ENCODE results near the gene RFTN1.

The RFTN1 gene

DNA sequence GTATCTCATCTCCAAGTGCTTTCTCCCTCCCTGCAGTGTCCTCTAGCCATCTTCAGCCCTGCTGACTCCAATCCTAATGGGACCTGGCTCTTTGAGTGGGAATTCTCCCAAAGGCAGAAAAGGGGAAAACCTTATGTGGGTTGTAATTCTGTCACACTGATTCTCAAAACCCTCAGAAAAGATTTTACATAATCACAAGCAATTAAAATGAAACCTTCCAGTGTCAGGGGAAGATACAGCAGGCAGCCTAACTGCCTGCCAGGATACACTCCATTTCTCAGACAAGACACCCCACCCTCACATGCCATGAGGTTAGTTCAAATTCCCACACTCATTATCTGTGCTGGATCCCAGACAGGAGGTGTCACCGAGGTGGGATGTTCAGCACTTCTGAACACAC lies 121.4 kb downstream of the RFTN1 start:
- Mint-ChIP-seq H3K27ac (no peak overlapping the region), H3K36me3 (ENCODE audit: low read depth) (peaks cover 54% of the 10 kb centered on the region), H3K27me3 (ENCODE audit: low read depth) (no peaks in the 10 kb centered on the region), H3K4me3 (no peak overlapping the region), H3K4me1 (ENCODE audit: low read depth) (peaks cover 12% of the 10 kb centered on the region), H3K9me3 (peaks cover 16% of the 10 kb centered on the region)
- DNase-seq (ENCODE audit: low spot score), result no peak

GRCh38 chr3:16390581-16390980 lies 122.9 kb downstream of the RFTN1 start:
- Mint-ChIP-seq H3K9me3 (peaks cover 16% of the 10 kb centered on the region), H3K4me3 (no peak overlapping the region), H3K4me1 (ENCODE audit: low read depth) (peaks cover 16% of the 10 kb centered on the region), H3K36me3 (ENCODE audit: low read depth) (peaks cover 43% of the 10 kb centered on the region), H3K27me3 (ENCODE audit: low read depth) (no peaks in the 10 kb centered on the region), H3K27ac (no peak overlapping the region)
- DNase-seq (ENCODE audit: low spot score), result no peak

DNA sequence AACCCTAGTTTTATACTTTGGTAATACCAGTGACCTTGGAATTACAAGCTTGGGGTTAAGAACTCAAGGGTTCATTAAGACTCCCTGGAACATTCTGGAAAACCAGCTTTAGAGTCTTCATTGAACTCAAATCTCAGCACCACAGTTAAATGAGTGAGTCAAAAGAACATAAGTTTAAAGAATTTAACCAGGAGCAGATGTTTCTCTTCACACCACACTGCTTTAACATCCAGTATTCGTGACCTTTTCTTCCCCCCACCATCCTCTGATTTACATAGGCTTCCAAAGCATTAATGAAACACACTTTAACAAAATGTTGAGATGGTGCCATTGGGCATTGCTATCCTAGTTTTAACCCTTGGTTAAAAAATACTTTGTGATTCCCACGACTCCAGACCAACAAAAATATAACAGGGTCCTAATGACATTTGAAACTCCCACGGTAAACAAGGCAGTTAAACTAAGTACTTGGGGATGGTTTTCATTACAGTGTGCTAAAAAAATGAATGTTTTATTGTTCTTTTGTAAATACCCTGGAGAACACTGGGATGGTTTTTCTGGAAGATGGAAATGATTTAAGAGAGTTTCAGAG lies 124.6 kb downstream of the RFTN1 start:
- H3K27ac Mint-ChIP-seq, result no peak overlapping the region
- peaks cover 40% of the 10 kb centered on the region for H3K36me3 Mint-ChIP-seq (ENCODE audit: low read depth)
- DNase-seq (ENCODE audit: low spot score), result no peak
- H3K4me3 Mint-ChIP-seq, result no peak overlapping the region
- H3K9me3 Mint-ChIP-seq, result peaks cover 10% of the 10 kb centered on the region
- peaks cover 16% of the 10 kb centered on the region for H3K4me1 Mint-ChIP-seq (ENCODE audit: low read depth)
- no peaks in the 10 kb centered on the region for H3K27me3 Mint-ChIP-seq (ENCODE audit: low read depth)

GRCh38 chr3:16386561-16386960 lies 126.9 kb downstream of the RFTN1 start:
- no peaks in the 10 kb centered on the region for H3K27me3 Mint-ChIP-seq (ENCODE audit: low read depth)
- peaks cover 41% of the 10 kb centered on the region for H3K36me3 Mint-ChIP-seq (ENCODE audit: low read depth)
- peaks cover 25% of the 10 kb centered on the region for H3K4me1 Mint-ChIP-seq (ENCODE audit: low read depth)
- peaks cover 4% of the 10 kb centered on the region for H3K9me3 Mint-ChIP-seq
- no peak overlapping the region for H3K4me3 Mint-ChIP-seq
- no peak for DNase-seq (ENCODE audit: low spot score)
- H3K27ac Mint-ChIP-seq, result peak overlapping the region; percentile 37

DNA sequence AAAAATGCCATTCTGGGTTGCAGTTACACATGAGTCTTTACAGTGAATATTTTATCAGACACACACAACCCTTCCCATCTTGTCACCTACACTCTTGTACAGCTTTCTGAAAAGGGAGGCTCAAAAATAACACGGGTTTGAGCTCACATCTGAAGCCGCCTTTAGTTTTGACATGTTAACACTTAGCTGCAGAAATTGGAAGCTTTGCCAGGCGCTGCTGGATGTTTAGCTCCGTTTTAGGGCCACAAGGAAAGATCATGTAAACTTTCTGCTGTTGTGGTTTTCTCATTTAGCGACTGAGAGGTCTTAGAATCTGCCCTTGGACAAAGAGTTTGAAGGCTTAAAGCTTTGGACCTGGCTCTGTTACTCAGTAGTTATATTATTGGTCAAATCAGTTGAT lies 128.3 kb downstream of the RFTN1 start:
- peaks cover 26% of the 10 kb centered on the region for H3K4me1 Mint-ChIP-seq (ENCODE audit: low read depth)
- peaks cover 9% of the 10 kb centered on the region for H3K9me3 Mint-ChIP-seq
- H3K27me3 Mint-ChIP-seq (ENCODE audit: low read depth), result no peaks in the 10 kb centered on the region
- H3K36me3 Mint-ChIP-seq (ENCODE audit: low read depth), result peaks cover 47% of the 10 kb centered on the region
- DNase-seq (ENCODE audit: low spot score), result no peak
- no peak overlapping the region for H3K27ac Mint-ChIP-seq
- no peak overlapping the region for H3K4me3 Mint-ChIP-seq

DNA sequence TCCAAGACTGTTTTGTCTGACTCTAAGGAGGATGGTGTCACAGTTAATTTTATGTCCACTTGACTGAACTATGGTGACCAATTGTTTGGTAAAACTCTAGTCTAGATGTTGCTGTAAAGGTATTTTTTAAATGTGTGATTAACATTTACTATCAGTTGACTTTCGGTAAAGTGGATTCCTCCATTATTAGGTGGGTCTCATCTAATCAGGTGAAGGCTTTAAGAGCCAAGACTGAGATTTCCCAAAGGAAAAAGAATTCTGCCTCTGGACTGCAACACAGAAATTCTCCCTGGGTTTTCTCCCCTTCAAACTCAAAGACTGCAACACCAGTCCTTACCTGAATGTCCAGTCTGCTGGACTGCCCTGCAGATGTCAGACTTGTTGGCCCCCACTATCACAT lies 129.6 kb downstream of the RFTN1 start:
- Mint-ChIP-seq H3K4me1 (ENCODE audit: low read depth) (peaks cover 29% of the 10 kb centered on the region), H3K9me3 (peaks cover 18% of the 10 kb centered on the region), H3K4me3 (no peak overlapping the region), H3K36me3 (ENCODE audit: low read depth) (peaks cover 45% of the 10 kb centered on the region), H3K27ac (no peak overlapping the region), H3K27me3 (ENCODE audit: low read depth) (no peaks in the 10 kb centered on the region)
- no peak for DNase-seq (ENCODE audit: low spot score)

GRCh38 chr3:16382845-16383244 lies 130.7 kb downstream of the RFTN1 start:
- Mint-ChIP-seq H3K27ac (peak overlapping the region; percentile 48), H3K27me3 (ENCODE audit: low read depth) (no peaks in the 10 kb centered on the region), H3K4me3 (no peak overlapping the region), H3K4me1 (ENCODE audit: low read depth) (peaks cover 37% of the 10 kb centered on the region), H3K36me3 (ENCODE audit: low read depth) (peaks cover 51% of the 10 kb centered on the region), H3K9me3 (peaks cover 25% of the 10 kb centered on the region)
- no peak for DNase-seq (ENCODE audit: low spot score)

DNA sequence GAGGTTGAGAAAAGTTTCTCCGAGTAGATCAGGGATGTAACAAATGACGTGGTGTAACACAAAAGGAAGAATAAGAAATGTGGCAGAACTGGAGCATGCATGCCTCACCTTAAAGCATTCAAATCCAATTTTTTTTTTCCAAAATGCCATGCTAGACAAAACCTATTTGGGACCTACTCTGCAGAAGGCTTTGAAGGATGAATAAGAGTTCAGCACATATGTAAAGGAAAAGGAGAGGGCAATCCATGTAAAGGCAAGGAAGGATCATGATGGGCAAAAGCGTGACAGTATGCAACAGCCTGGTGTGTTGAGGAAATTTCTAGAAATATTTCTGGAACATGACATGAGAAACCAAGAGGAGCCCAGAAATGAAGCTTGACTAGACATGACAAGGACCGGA lies 132.1 kb downstream of the RFTN1 start:
- Mint-ChIP-seq H3K27me3 (ENCODE audit: low read depth) (no peaks in the 10 kb centered on the region), H3K36me3 (ENCODE audit: low read depth) (peaks cover 64% of the 10 kb centered on the region), H3K4me1 (ENCODE audit: low read depth) (peaks cover 41% of the 10 kb centered on the region), H3K4me3 (no peak overlapping the region), H3K27ac (no peak overlapping the region), H3K9me3 (peaks cover 26% of the 10 kb centered on the region)
- DNase-seq (ENCODE audit: low spot score), result no peak

GRCh38 chr3:16380421-16380820 lies 133.1 kb downstream of the RFTN1 start:
- DNase-seq (ENCODE audit: low spot score), result no peak
- Mint-ChIP-seq H3K27ac (peak overlapping the region; percentile 55), H3K27me3 (ENCODE audit: low read depth) (no peaks in the 10 kb centered on the region), H3K36me3 (ENCODE audit: low read depth) (peaks cover 71% of the 10 kb centered on the region), H3K9me3 (peaks cover 26% of the 10 kb centered on the region), H3K4me1 (ENCODE audit: low read depth) (peaks cover 46% of the 10 kb centered on the region), H3K4me3 (no peak overlapping the region)

DNA sequence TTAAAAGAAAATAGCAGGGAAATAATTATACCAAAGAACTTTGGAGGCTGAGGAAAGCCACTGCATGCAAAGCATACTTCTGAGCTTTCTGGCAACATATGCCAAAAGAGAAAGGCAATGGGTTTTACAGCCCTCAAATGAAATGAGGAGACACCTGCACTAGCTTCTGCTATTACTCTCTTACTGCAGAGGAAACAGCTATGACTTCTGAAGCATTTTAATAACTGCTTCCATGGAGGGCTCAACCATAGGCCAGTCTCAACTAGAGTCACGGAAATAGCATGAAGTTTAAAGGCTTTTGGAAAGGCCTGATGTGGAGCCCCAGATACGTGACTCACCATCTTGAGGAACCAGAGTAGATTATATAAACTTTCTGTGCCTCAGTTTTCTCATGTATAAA lies 133.7 kb downstream of the RFTN1 start:
- peaks cover 73% of the 10 kb centered on the region for H3K36me3 Mint-ChIP-seq (ENCODE audit: low read depth)
- no peaks in the 10 kb centered on the region for H3K27me3 Mint-ChIP-seq (ENCODE audit: low read depth)
- H3K27ac Mint-ChIP-seq, result no peak overlapping the region
- H3K9me3 Mint-ChIP-seq, result peaks cover 26% of the 10 kb centered on the region
- H3K4me1 Mint-ChIP-seq (ENCODE audit: low read depth), result peaks cover 51% of the 10 kb centered on the region
- DNase-seq (ENCODE audit: low spot score), result no peak
- no peak overlapping the region for H3K4me3 Mint-ChIP-seq

DNA sequence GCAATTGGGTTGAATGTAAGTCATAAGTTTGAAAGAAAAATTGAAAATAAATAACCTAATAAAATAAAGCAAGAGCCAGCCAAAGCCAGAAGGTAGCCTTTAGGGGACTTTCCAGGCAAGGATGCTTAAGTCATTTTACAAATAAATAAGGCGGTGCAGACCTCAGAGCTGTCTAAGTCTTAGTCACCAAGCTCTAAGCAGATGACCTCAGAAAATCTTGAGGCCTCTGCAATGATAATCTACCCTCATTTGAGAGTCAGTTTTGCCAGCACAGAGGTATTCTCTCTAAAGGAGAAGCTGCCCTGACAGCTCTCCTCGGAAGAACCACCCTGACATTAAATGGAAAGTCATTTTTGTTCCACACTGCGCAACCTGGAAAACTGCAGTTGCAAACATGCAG lies 134.6 kb downstream of the RFTN1 start:
- Mint-ChIP-seq H3K36me3 (ENCODE audit: low read depth) (peaks cover 78% of the 10 kb centered on the region), H3K9me3 (peaks cover 26% of the 10 kb centered on the region), H3K4me1 (ENCODE audit: low read depth) (peaks cover 59% of the 10 kb centered on the region), H3K27me3 (ENCODE audit: low read depth) (no peaks in the 10 kb centered on the region), H3K27ac (peak overlapping the region; percentile 65), H3K4me3 (no peak overlapping the region)
- peak; percentile 40 for DNase-seq (ENCODE audit: low spot score)

DNA sequence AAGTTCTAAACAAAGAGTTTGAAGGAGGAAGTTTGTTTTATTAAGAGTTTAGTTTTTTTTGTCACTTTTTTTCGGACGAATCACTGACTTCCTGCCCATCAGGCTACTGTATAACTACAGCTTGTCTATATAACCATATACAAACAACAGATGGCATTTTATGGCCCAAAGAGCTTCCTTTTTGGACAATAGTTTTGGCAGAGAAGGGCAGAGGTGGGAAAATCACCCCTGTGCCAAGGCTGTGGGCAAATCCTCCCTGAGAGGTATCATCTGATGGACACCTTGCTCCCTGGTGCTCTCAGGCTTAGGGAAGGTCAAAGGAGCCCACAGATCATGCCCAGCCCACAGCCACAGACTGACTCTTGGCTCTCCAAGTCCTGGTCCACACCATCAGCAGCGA lies 135.1 kb downstream of the RFTN1 start:
- Mint-ChIP-seq H3K36me3 (ENCODE audit: low read depth) (peaks cover 80% of the 10 kb centered on the region), H3K4me1 (ENCODE audit: low read depth) (peaks cover 60% of the 10 kb centered on the region), H3K27ac (peak overlapping the region; percentile 65), H3K4me3 (no peak overlapping the region), H3K9me3 (peaks cover 26% of the 10 kb centered on the region), H3K27me3 (ENCODE audit: low read depth) (no peaks in the 10 kb centered on the region)
- no peak for DNase-seq (ENCODE audit: low spot score)

GRCh38 chr3:16377847-16378302 lies 135.6 kb downstream of the RFTN1 start:
- Mint-ChIP-seq H3K4me1 (ENCODE audit: low read depth) (peaks cover 59% of the 10 kb centered on the region), H3K9me3 (peaks cover 26% of the 10 kb centered on the region), H3K4me3 (peak overlapping the region; percentile 28), H3K27ac (peak overlapping the region; percentile 56), H3K27me3 (ENCODE audit: low read depth) (no peaks in the 10 kb centered on the region), H3K36me3 (ENCODE audit: low read depth) (peaks cover 79% of the 10 kb centered on the region)
- DNase-seq (ENCODE audit: low spot score), result no peak

DNA sequence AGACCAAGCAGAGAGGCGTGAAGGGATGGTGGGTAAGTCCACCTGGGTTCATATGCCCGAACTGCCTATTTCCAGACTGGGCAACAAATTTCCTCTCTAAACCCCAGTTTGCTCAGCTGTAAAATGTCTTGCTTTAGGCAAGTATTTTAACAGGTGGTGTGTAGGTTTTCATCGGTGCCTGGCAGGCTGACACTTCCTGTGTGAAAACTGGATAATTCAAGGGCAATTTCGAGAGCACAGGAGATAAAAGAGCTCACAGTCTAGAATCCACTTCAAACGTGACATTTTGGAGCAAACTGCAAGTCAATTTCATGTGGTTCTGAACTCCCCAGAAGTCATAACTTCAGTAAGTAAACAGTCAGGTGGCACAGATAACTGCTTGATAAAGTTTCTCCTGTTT lies 136.3 kb downstream of the RFTN1 start:
- Mint-ChIP-seq H3K4me3 (peak overlapping the region; percentile 28), H3K4me1 (ENCODE audit: low read depth) (peaks cover 61% of the 10 kb centered on the region), H3K9me3 (peaks cover 26% of the 10 kb centered on the region), H3K36me3 (ENCODE audit: low read depth) (peaks cover 77% of the 10 kb centered on the region), H3K27ac (peak overlapping the region; percentile 56), H3K27me3 (ENCODE audit: low read depth) (no peaks in the 10 kb centered on the region)
- no peak for DNase-seq (ENCODE audit: low spot score)

DNA sequence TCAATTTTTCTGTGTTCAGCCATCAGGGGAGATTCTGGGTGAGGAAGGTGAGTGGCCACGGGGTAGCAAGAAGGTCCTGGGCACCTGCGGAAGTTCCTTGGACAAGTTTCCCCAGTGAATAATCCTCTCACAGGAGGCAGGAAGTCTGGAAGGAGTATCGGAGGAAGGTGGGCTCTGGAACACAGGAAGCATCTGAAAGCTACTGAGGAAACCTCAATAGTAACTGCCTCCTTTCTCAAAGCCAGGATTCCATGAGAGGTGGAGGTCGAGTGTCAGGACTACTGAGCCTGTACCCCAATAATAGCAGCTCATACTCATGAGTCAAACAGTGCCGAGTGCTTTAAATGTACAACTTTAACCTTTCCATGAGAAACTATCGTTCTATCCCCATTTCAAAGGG lies 137.6 kb downstream of the RFTN1 start:
- H3K4me1 Mint-ChIP-seq (ENCODE audit: low read depth), result peaks cover 72% of the 10 kb centered on the region
- H3K36me3 Mint-ChIP-seq (ENCODE audit: low read depth), result peaks cover 71% of the 10 kb centered on the region
- no peak overlapping the region for H3K4me3 Mint-ChIP-seq
- H3K27me3 Mint-ChIP-seq (ENCODE audit: low read depth), result no peaks in the 10 kb centered on the region
- no peak overlapping the region for H3K27ac Mint-ChIP-seq
- H3K9me3 Mint-ChIP-seq, result peaks cover 22% of the 10 kb centered on the region
- no peak for DNase-seq (ENCODE audit: low spot score)

Data from T-helper 2 cell treated with Interferon-gamma antibody and Interleukin-4, amounts not matched to agents 5 μg/mL and 100 μg/mL, for 36 hours (primary cell).